Measurements from ENCODE around the gene SLC39A11.

SLC39A11 gene

GRCh38 chr17:73128496-73128895 is 36.0 kb upstream of the SLC39A11 start:
- no peak overlapping the region for H3K4me3 ChIP-seq (replicated peaks; ENCODE audit: low read depth, low read length)
- H3K27me3 ChIP-seq (replicated peaks; ENCODE audit: control insufficient read depth, insufficient read depth, low read length): no peaks in the 10 kb centered on the region
- no peak for TF ChIP-seq CTCF (IDR thresholded peaks at IDR 0.05; ENCODE audit: insufficient read depth, low read length, poor library complexity, severe bottlenecking)
- DNase-seq (ENCODE audit: extremely low read depth, insufficient read length): no peak
- no peaks in the 10 kb centered on the region for H3K36me3 ChIP-seq (ENCODE audit: control insufficient read depth, insufficient read depth, low read length)

- H3K36me3 ChIP-seq (ENCODE audit: control insufficient read depth, insufficient read depth, low read length): no peaks in the 10 kb centered on the region
- H3K4me3 ChIP-seq (replicated peaks; ENCODE audit: low read depth, low read length): no peak overlapping the region
- TF ChIP-seq CTCF (IDR thresholded peaks at IDR 0.05; ENCODE audit: insufficient read depth, low read length, poor library complexity, severe bottlenecking): no peak
- DNase-seq (ENCODE audit: extremely low read depth, insufficient read length): no peak
- H3K27me3 ChIP-seq (replicated peaks; ENCODE audit: control insufficient read depth, insufficient read depth, low read length): no peaks in the 10 kb centered on the region
Measured at GRCh38 chr17:73126716-73127473, 34.4 kb upstream of the SLC39A11 start.

- DNase-seq (ENCODE audit: extremely low read depth, insufficient read length): no peak
- Histone ChIP-seq H3K27me3 (replicated peaks; ENCODE audit: control insufficient read depth, insufficient read depth, low read length) (no peaks in the 10 kb centered on the region), H3K4me3 (replicated peaks; ENCODE audit: low read depth, low read length) (no peak overlapping the region), H3K36me3 (ENCODE audit: control insufficient read depth, insufficient read depth, low read length) (no peaks in the 10 kb centered on the region)
- no peak for TF ChIP-seq CTCF (IDR thresholded peaks at IDR 0.05; ENCODE audit: insufficient read depth, low read length, poor library complexity, severe bottlenecking)
Measured at GRCh38 chr17:73123606-73124320, 31.3 kb upstream of the SLC39A11 start.

GRCh38 chr17:73122953-73123605 is 30.6 kb upstream of the SLC39A11 start:
- TF ChIP-seq CTCF (IDR thresholded peaks at IDR 0.05; ENCODE audit: insufficient read depth, low read length, poor library complexity, severe bottlenecking): no peak
- Histone ChIP-seq H3K36me3 (ENCODE audit: control insufficient read depth, insufficient read depth, low read length) (no peaks in the 10 kb centered on the region), H3K27me3 (replicated peaks; ENCODE audit: control insufficient read depth, insufficient read depth, low read length) (no peaks in the 10 kb centered on the region), H3K4me3 (replicated peaks; ENCODE audit: low read depth, low read length) (no peak overlapping the region)
- DNase-seq (ENCODE audit: extremely low read depth, insufficient read length): no peak

GRCh38 chr17:73121506-73121905 is 29.0 kb upstream of the SLC39A11 start:
- TF ChIP-seq CTCF (IDR thresholded peaks at IDR 0.05; ENCODE audit: insufficient read depth, low read length, poor library complexity, severe bottlenecking): no peak
- no peaks in the 10 kb centered on the region for H3K36me3 ChIP-seq (ENCODE audit: control insufficient read depth, insufficient read depth, low read length)
- H3K4me3 ChIP-seq (replicated peaks; ENCODE audit: low read depth, low read length): no peak overlapping the region
- no peaks in the 10 kb centered on the region for H3K27me3 ChIP-seq (replicated peaks; ENCODE audit: control insufficient read depth, insufficient read depth, low read length)
- DNase-seq (ENCODE audit: extremely low read depth, insufficient read length): no peak
